ENCODE data around the gene LDLRAP1.

Gene LDLRAP1

DNA sequence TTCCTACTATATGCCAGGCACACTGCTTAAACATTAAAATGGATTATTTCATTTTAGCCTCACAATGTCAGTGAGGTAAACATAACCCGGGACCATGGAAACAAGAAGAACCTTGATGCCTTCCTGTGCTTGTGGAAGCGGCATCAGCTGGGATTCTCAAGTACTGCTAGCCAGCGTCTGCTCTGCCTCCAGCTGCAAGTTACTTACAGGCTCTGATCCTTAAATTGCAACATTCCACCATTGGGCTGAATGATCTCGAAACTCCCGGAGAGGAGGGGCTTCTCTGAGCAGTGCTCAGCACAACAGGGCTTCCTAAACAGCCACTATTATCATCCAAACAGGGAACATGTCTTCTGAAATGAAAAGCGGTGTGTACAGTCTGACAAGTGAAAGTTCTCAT lies 66.5 kb downstream of the LDLRAP1 start:
- H3K4me3 ChIP-seq (replicated peaks in 1 of 2; ENCODE audit: low read depth in 2 of 2, low read length in 2 of 2): no peak overlapping the region
- peak in 1 of 2 donors; percentile 66 for DNase-seq (ENCODE audit: low read depth in 2 of 2)
- TF ChIP-seq, protein P1, sequence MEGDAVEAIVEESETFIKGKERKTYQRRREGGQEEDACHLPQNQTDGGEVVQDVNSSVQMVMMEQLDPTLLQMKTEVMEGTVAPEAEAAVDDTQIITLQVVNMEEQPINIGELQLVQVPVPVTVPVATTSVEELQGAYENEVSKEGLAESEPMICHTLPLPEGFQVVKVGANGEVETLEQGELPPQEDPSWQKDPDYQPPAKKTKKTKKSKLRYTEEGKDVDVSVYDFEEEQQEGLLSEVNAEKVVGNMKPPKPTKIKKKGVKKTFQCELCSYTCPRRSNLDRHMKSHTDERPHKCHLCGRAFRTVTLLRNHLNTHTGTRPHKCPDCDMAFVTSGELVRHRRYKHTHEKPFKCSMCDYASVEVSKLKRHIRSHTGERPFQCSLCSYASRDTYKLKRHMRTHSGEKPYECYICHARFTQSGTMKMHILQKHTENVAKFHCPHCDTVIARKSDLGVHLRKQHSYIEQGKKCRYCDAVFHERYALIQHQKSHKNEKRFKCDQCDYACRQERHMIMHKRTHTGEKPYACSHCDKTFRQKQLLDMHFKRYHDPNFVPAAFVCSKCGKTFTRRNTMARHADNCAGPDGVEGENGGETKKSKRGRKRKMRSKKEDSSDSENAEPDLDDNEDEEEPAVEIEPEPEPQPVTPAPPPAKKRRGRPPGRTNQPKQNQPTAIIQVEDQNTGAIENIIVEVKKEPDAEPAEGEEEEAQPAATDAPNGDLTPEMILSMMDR (IDR thresholded peaks at IDR 0.05; ENCODE audit: low read depth, low read length): no peak

DNA sequence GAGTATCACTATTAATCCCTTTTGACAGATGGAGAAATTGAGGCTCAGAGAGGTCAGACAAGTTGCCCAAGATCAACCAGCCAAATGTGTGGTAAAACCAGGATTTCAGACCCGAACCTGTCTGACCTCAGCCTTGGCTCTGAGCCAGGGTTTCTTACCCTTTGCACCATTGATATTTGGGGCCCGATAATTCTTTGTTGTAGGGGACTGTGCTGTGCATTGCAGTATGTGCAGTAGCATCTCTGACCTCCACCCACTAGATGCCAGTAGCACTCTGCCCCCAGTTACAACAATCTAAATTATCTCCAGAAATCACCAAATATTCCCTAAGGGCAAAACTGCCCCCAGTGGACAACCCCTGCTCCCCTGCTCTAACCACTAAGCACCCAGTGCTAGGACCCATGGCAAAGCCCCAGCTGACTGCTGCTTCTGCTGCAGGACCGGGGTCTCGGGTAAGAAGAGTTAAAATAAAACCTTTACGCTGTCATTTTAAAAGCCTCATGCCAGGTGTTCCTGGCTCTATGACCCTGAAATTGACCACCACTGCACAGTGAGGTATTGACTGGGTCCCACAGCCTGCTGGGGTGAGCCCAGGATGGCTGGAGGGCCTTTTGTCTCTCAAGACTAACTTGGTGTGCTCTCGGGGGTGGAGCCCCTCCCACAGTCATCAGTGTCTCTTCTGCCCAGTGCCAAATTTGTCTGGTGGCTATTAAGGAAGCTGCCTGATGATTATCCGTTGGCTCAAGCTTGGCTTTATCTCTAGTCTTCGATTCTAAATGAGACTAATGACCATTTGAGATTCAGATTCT lies 67.6 kb downstream of the LDLRAP1 start:
- H3K4me3 ChIP-seq (replicated peaks in 1 of 2; ENCODE audit: low read depth in 2 of 2, low read length in 2 of 2): no peak overlapping the region
- DNase-seq (ENCODE audit: low read depth in 2 of 2): peak; percentile 24 to 42
- TF ChIP-seq, protein P1 (IDR thresholded peaks at IDR 0.05; ENCODE audit: low read depth, low read length): peak; percentile 36

DNA sequence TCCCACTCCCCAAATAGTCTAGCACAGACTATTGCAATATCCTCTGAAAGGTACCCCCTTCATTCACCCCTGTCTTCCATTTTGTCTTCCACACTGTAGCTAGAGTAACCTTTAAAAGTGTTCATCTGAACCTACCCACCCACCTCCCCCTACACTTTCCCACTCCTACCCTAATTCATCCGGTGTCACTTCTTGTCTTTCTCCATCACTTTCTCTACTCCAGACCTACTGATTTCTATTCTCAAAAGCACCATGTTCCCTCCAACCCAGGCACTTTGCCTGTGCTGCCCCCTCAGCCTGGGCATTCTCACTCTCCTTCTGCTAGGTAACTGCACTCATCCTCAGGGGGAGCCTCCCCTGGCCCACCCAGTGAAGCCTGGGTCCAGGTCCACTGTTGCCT lies 68.4 kb downstream of the LDLRAP1 start:
- no peak overlapping the region for H3K4me3 ChIP-seq (replicated peaks in 1 of 2; ENCODE audit: low read depth in 2 of 2, low read length in 2 of 2)
- no peak for DNase-seq (ENCODE audit: low read depth in 2 of 2)
- TF ChIP-seq, protein P1 (IDR thresholded peaks at IDR 0.05; ENCODE audit: low read depth, low read length): no peak

DNA sequence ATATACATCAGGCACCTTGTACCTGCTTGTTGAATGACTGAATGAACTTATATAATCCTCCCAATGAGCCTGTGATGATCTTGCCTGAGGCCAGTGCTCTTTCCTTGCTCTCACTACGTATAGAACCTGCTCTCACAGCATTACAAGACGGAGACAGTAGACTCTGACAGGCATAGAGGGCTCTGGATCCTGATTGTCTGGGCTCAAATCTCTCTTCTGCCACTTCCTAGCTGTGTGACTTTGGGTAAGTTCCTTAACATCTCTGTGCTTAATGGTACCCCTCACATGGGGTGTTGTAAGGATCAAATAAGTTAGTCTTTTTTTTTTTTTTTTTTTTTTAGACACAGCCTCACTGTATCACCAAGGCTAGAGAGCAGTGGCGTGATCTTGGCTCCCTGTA lies 69.0 kb downstream of the LDLRAP1 start:
- no peak overlapping the region for H3K4me3 ChIP-seq (replicated peaks in 1 of 2; ENCODE audit: low read depth in 2 of 2, low read length in 2 of 2)
- TF ChIP-seq, protein P1 (IDR thresholded peaks at IDR 0.05; ENCODE audit: low read depth, low read length): no peak
- no peak for DNase-seq (ENCODE audit: low read depth in 2 of 2)

DNA sequence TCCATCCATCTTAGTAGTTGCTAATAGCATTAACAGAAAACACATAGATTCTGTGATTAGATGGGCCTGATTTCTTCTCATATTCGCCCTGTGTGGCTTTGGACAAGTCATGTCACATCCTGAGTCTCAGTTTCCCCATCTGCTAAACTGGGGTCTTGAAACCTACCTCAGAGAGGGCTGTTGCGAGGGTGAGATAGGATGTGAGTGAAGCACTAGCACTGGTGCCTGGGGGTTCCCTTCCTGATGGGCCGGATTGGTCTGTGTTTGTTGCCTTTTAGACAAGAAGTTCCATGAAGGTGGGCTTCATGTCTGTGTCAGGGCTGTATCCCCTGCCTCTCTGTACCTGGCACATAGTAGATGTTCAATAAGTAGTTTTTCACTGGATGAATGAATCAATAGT lies 69.7 kb downstream of the LDLRAP1 start:
- no peak for DNase-seq (ENCODE audit: low read depth in 2 of 2)
- H3K4me3 ChIP-seq (replicated peaks in 1 of 2; ENCODE audit: low read depth in 2 of 2, low read length in 2 of 2): no peak overlapping the region
- TF ChIP-seq, protein P1 (IDR thresholded peaks at IDR 0.05; ENCODE audit: low read depth, low read length): no peak

DNA sequence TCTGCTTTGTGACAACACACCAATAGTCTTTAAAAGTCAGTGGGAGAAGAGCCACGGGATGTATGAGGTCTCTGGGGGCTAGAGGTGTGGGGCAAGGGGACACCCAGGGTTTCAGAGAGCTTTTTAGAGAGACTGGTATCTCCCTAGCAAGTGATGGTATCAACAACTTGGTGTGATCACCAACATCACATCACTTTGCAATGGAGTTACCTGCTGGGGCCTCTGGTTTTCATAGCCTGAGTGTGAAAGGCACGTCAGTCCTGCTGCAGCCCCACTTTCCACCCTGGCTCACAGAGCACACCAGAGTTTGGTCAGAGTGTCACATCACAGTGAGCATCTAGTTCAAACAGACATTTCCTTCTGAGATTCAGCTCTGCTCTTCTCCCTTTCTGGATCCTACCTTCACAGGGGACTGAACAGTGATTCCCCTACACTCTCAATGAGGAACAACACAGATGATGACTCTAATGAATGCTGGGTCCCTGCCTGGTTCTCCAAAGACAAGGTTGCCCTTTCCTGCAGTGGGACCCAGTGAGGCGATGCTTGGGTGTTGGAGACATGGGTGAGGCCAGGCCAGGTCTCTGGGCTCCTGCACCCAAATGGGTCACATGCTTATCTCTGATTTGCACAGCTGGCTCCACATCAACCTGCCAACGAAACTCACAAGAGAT lies 71.2 kb downstream of the LDLRAP1 start:
- no peak for DNase-seq (ENCODE audit: low read depth in 2 of 2)
- no peak overlapping the region for H3K4me3 ChIP-seq (replicated peaks in 1 of 2; ENCODE audit: low read depth in 2 of 2, low read length in 2 of 2)
- TF ChIP-seq, protein P1 (IDR thresholded peaks at IDR 0.05; ENCODE audit: low read depth, low read length): no peak

Data from cardiac fibroblast (primary cell).